HL-60 (cell line): ENCODE data around the gene GRHL1.

ENCODE experiments used
- DNase-seq, 2 experiments: peaks; one replicate each; pipeline ENCODE4 v3.0.0-alpha.2; 2010 to 2020; ENCODE audit warnings: low read depth in 1 of 2, low spot score in 1 of 2
- H3K27ac ChIP-seq: fragments of 250-450 bp; sonication (Bioruptor Pico); replicated peaks from 2 replicates; pipeline ENCODE4 v1.5.1; 2020; ENCODE audit warnings: mild to moderate bottlenecking, moderate library complexity
- H3K27me3 ChIP-seq: fragments of 250-450 bp; sonication (Bioruptor Pico); 2 replicates; pipeline ENCODE4 v1.5.1; 2021; ENCODE audit warnings: mild to moderate bottlenecking, moderate library complexity; ENCODE audit not compliant: insufficient read depth, poor library complexity, severe bottlenecking
- H3K4me3 ChIP-seq: replicated peaks from 2 replicates; pipeline ENCODE4 v1.5.1; 2011; ENCODE audit warnings: mild to moderate bottlenecking, control low read depth, low read length; ENCODE audit not compliant: insufficient read depth
- CTCF ChIP-seq: IDR thresholded peaks from one replicate; pipeline ENCODE4 v1.5.1; 2011; ENCODE audit warnings: low read length, control low read depth, inconsistent platforms; ENCODE audit not compliant: insufficient read depth
- GABPA ChIP-seq: IDR thresholded peaks from 2 replicates; pipeline ENCODE4 v1.6.1; 2012; ENCODE audit warnings: low read depth
- POLR2AphosphoS5 ChIP-seq: IDR thresholded peaks from 2 replicates; pipeline ENCODE4 v1.6.1; 2012; ENCODE audit warnings: low read depth
- REST ChIP-seq: IDR thresholded peaks from 2 replicates; pipeline ENCODE4 v1.6.1; 2012; ENCODE audit warnings: low read depth; ENCODE audit not compliant: insufficient replicate concordance
- SPI1 ChIP-seq: IDR thresholded peaks from 2 replicates; pipeline ENCODE4 v1.6.1; 2012; ENCODE audit warnings: low read depth, mild to moderate bottlenecking, borderline replicate concordance

Gene GRHL1

GRCh38 chr2:9958057-9958456, 6.6 kb downstream of the GRHL1 start:
- H3K27me3 ChIP-seq, result peaks cover 20% of the 10 kb centered on the region
- TF ChIP-seq GABPA (no peak), POLR2AphosphoS5 (no peak), REST (no peak), SPI1 (no peak), CTCF (no peak)
- no peak for DNase-seq
- no peak overlapping the region for H3K27ac ChIP-seq
- no peak overlapping the region for H3K4me3 ChIP-seq

- peaks cover 13% of the 10 kb centered on the region for H3K27me3 ChIP-seq
- no peak overlapping the region for H3K27ac ChIP-seq
- H3K4me3 ChIP-seq, result no peak overlapping the region
- DNase-seq, result no peak
- TF ChIP-seq GABPA (no peak), SPI1 (no peak), POLR2AphosphoS5 (no peak), REST (no peak), CTCF (no peak)
Observed at GRCh38 chr2:9959262-9959661, 7.8 kb downstream of the GRHL1 start.

- no peak for DNase-seq
- Histone ChIP-seq H3K27me3 (peaks cover 10% of the 10 kb centered on the region), H3K4me3 (no peak overlapping the region), H3K27ac (no peak overlapping the region)
- TF ChIP-seq POLR2AphosphoS5, result no peak
- TF ChIP-seq CTCF, result no peak
- no peak for TF ChIP-seq GABPA
Observed at GRCh38 chr2:9961013-9961412, 9.5 kb downstream of the GRHL1 start.

GRCh38 chr2:9964334-9964980, 13.0 kb downstream of the GRHL1 start:
- no peak for DNase-seq
- no peak overlapping the region for H3K4me3 ChIP-seq
- H3K27me3 ChIP-seq, result peaks cover 5% of the 10 kb centered on the region
- H3K27ac ChIP-seq, result no peak overlapping the region
- TF ChIP-seq SPI1, result no peak
- no peak for TF ChIP-seq GABPA
- TF ChIP-seq CTCF, result no peak
- no peak for TF ChIP-seq POLR2AphosphoS5
- no peak for TF ChIP-seq REST
